Hair follicle dermal papilla cell (primary cell): Measurements from ENCODE around the gene ANKFN1. TPM values are rescaled to one million over a fixed set of nuclear protein-coding genes. Genes with fewer than 3 reads are reported as not detected.

ENCODE experiments used
- small RNA-seq: library from RNA; depleted of rRNA; stranded (forward); fragments of <200 nt; gene quantifications from one replicate; pipeline ENCODE3, GENCODE V24; 2012
- total RNA-seq: library from RNA; depleted of rRNA; stranded (reverse); fragments of >200 nt; gene quantifications from 2 replicates; pipeline ENCODE4 v1.2.3, GENCODE V29; 2012

ANKFN1 gene, protein sequence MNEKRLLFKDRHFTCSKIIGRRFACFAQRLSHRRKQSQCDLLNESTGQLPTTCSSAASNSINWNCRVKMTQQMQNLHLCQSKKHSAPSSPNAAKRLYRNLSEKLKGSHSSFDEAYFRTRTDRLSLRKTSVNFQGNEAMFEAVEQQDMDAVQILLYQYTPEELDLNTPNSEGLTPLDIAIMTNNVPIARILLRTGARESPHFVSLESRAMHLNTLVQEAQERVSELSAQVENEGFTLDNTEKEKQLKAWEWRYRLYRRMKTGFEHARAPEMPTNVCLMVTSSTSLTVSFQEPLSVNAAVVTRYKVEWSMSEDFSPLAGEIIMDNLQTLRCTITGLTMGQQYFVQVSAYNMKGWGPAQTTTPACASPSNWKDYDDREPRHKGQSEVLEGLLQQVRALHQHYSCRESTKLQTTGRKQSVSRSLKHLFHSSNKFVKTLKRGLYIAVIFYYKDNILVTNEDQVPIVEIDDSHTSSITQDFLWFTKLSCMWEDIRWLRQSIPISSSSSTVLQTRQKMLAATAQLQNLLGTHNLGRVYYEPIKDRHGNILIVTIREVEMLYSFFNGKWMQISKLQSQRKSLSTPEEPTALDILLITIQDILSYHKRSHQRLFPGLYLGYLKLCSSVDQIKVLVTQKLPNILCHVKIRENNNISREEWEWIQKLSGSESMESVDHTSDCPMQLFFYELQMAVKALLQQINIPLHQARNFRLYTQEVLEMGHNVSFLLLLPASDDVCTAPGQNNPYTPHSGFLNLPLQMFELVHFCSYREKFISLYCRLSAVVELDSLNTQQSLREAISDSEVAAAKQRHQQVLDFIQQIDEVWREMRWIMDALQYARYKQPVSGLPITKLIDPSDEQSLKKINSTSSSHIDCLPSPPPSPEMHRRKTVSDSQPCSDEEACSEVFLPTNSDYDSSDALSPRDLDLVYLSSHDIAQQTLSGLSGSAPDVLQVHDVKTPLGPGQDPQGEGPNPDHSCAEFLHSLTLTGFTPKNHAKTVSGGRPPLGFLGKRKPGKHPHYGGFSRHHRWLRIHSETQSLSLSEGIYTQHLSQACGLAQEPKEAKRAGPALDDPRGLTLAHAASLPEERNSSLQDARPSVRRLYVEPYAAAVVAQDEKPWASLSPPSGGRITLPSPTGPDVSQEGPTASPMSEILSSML
- total RNA-seq = 1.6 and 2.8 TPM in 2 replicates

GRCh38 chr17:56152874-56153602 lies at the start of gene ANKFN1:
TSS of gene ANKFN1 (plus strand) at chr17:56153475. CDS start at chr17:56212668, 59,193 bp downstream.

Small RNAs within 50 kb of the gene (small RNA-seq; reads per million reads assigned to genes)
- not detected for gene AC006600.1
